ENCODE measurements around the gene FUT2.

The FUT2 gene

DNA sequence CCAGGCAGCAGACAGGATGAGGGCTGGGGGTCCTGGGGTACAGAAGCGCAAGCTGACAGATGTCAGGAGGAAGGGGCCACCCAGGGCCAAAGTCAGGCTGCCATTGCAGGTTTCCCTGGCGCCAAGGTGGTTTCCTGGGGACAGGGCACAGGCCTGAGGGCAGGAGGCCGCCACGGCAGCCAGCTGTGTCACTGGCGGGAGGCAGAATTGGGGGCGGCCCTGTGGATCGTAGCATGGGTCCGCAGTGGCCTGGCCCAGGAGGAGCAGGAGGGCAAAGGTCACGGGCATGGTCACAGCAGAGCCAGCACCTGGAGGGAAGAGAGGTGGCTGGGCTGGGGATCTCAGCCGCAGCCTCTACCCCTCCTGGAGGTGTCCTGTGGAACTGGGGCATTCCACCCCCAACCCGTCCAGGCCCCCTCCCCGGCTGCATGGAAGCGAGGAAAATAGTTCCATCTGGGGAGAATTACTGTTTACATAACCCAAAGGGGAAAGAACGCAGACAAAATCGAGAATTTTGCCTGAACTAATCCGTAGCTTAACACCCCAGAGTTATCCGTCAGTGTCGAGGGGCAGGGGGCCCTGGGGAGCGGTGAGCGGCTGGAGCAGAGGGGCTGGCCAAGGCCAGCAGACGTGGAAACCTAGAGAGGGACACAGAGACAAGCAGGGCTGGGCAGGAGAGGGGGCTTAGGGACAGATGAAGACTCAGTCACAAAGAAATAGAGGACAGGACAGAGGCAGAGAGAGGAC is 24.9 kb upstream of the FUT2 start:
- no peak for DNase-seq (ENCODE audit: low read depth)
- no peak overlapping the region for H3K4me3 ChIP-seq (ENCODE audit: control insufficient read depth, low read depth, low read length)
- TF ChIP-seq, protein P1, sequence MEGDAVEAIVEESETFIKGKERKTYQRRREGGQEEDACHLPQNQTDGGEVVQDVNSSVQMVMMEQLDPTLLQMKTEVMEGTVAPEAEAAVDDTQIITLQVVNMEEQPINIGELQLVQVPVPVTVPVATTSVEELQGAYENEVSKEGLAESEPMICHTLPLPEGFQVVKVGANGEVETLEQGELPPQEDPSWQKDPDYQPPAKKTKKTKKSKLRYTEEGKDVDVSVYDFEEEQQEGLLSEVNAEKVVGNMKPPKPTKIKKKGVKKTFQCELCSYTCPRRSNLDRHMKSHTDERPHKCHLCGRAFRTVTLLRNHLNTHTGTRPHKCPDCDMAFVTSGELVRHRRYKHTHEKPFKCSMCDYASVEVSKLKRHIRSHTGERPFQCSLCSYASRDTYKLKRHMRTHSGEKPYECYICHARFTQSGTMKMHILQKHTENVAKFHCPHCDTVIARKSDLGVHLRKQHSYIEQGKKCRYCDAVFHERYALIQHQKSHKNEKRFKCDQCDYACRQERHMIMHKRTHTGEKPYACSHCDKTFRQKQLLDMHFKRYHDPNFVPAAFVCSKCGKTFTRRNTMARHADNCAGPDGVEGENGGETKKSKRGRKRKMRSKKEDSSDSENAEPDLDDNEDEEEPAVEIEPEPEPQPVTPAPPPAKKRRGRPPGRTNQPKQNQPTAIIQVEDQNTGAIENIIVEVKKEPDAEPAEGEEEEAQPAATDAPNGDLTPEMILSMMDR (IDR thresholded peaks at IDR 0.05; ENCODE audit: control insufficient read depth, insufficient read depth, low read depth, low read length, missing control alignments) = no peak

DNA sequence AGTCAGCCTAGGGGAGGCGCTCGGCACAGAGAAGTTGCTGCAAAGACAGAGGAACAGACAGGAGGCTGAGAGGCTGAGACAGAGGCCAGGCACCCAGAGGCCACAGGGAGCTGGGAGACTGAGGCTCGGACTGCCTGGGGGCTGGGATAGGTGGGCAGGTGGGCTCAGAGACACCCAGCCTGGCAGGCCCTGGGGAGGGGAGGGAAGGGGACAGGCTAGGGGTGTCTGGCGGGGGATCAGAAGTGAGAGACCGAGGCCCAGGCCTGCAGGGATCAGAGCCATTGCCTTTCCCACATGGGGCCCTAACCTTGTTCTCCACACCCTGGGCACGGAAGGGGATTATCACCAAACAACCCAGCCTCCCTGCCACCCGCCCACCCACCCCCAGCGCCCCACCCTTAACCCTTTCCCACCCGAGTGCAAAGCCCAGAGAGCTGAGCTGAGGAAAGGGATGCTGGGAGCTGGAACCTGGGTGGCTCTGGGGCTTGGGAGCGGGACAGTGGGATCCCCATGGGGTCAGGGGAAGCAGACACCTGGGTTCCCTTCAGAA is 24.2 kb upstream of the FUT2 start:
- no peak overlapping the region for H3K4me3 ChIP-seq (ENCODE audit: control insufficient read depth, low read depth, low read length)
- no peak for DNase-seq (ENCODE audit: low read depth)
- TF ChIP-seq, protein P1 (IDR thresholded peaks at IDR 0.05; ENCODE audit: control insufficient read depth, insufficient read depth, low read depth, low read length, missing control alignments) = no peak

DNA sequence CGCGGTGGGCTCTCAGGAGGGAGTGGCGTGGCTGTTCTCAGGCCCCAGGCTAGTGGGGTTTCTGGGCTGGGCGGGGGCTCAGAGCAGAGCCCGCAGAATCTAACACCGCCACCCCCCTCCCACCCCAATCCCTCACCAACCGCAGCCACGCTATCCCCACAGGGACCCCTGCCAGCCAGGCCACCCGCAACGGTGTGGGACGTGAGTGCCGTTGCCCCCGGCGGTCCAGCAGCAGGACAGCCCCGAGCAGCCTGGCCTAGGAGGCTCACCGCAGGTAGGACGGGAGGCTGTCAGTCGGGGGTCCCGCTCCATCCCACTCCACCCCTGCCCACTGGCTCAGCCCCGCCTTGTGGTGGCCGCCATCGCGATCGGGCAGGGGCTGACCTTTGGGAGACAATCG is 22.8 kb upstream of the FUT2 start, which contains the start of gene NTN5:
NTN5 (minus strand) TSS at position 24 of the 400 bp plus-strand sequence. CDS start 2,031 bp downstream, outside the sequence.
- no peak within 1 kb of the TSS for H3K4me3 ChIP-seq (ENCODE audit: control insufficient read depth, low read depth, low read length)
- TF ChIP-seq, protein P1 (IDR thresholded peaks at IDR 0.05; ENCODE audit: control insufficient read depth, insufficient read depth, low read depth, low read length, missing control alignments) = no peak
- no peak for DNase-seq (ENCODE audit: low read depth)

DNA sequence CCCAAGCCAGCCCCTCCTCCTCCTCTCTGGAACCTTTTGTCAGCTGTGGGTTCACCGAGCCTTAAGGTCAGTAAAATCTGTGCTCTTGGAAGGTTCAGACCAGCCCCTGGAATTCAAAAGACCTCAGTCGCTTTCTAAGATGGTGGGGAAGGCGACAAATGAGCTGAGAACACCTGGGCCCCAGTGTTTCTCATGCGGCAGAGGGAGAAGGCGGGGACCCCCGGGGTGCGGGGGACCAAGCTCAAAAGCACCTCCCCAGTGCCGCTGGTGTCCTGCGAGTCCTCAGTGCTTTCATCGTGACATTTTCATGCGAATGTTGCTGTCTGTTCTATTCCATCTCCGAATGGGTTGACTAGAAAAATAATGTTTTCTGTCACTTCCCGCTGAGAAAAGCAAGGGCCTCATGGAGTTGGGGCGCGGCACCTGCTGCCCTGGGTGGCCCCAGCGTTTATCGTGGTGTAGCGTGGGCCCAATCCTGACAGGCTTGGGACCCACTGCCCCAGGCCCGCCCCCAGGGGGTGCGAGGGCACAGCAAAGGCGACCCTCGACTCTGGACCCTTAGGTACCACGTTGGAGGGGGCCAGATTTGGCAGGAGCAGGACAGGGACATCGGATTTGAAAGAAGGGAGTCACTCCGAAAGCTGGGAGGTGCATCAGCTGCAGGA is 22.2 kb upstream of the FUT2 start:
- H3K4me3 ChIP-seq (ENCODE audit: control insufficient read depth, low read depth, low read length) = no peak overlapping the region
- TF ChIP-seq, protein P1 (IDR thresholded peaks at IDR 0.05; ENCODE audit: control insufficient read depth, insufficient read depth, low read depth, low read length, missing control alignments) = no peak
- DNase-seq (ENCODE audit: low read depth) = no peak

DNA sequence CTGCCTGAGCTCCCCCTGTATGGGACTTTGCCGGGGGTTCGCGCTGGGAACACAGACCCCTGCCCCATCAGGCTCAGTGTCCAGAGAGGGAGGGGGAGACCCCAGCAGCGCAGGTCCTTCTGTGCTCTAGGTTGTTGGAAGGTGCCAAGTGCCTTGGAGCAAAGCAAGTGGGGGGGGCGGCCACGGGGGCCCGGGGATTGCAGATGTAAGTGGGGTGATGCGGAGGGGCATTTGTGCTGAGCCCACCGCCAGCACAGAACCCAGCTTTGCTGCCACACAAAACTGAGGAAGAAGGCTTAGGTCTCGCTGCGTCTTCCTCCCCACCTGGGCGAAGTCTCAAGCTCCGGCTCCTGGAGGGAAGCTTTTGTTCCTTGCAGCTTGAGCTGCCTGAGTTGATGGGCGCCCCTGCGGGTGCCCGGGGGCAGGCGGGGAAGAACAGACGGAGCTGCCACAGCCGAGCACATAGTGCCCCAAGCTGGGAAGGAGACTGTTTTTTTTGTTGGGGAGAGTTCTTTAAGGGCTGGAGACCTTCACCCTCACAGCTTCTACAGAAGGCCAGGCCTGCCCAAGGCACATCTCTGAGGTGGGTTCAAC is 21.5 kb upstream of the FUT2 start:
- no peak for DNase-seq (ENCODE audit: low read depth)
- TF ChIP-seq, protein P1 (IDR thresholded peaks at IDR 0.05; ENCODE audit: control insufficient read depth, insufficient read depth, low read depth, low read length, missing control alignments) = no peak
- H3K4me3 ChIP-seq (ENCODE audit: control insufficient read depth, low read depth, low read length) = no peak overlapping the region

DNA sequence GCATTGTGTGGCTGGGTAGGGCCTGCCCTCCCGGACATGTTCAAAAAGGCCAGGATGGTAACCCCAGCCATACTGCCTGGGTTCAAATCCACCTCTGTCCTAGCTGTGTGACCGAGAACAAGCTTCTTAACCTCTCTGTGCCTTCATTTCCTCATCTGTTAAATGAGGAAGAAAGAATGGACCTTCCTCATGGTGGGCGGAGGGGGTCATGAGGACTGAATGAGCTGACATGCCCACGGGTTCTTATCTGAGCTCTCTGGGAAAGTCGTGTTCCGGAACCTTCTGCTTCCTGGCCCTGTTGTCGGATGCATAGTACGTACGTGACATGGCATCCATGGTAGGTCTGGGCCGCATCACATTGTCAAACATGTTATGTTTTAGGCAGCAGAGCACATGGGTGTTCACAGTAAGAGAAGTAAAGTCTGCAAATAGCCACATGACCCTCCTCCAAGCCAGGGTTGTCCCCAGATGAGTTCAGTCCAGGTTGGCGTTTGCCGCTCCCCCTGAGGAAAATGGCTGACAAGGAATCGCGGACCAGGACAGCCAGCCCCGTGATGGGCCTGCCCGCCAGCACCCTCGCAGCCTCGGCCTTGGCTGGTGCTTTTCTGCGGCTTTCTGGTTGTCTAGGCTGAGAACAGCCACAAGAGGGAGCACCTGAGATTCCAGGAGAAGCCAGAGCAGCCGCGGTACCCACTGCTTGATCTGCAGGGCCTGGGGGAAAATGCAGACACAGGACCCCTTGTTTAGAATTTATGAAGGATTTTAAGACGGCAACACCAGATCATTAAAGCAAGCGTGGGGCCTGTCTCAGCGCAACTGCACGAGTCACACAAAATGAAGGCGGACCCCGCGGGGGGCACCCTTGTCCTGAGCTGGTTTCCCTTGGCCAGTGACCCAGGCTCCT is 20.6 kb upstream of the FUT2 start:
- DNase-seq (ENCODE audit: low read depth) = no peak
- TF ChIP-seq, protein P1 (IDR thresholded peaks at IDR 0.05; ENCODE audit: control insufficient read depth, insufficient read depth, low read depth, low read length, missing control alignments) = peak; percentile 88
- no peak overlapping the region for H3K4me3 ChIP-seq (ENCODE audit: control insufficient read depth, low read depth, low read length)

Data from AG09309 (cell line).